WI38 (cell line): Measurements from ENCODE around the gene UBR2.

ENCODE experiments used
- H3K4me3 ChIP-seq: 2 replicates; pipeline ENCODE4 v1.5.1; 2011; ENCODE audit warnings: low read depth, mild to moderate bottlenecking, control low read depth, low read length
- CTCF ChIP-seq: IDR thresholded peaks from 2 replicates; pipeline ENCODE4 v1.5.1; 2012; ENCODE audit warnings: low read depth, mild to moderate bottlenecking, control low read depth, low read length

The UBR2 gene

GRCh38 chr6:42704251-42704936 lies 140.6 kb downstream of the UBR2 start:
- TF ChIP-seq CTCF: no peak
- H3K4me3 ChIP-seq: no peak overlapping the region

GRCh38 chr6:42704937-42705374 lies 141.1 kb downstream of the UBR2 start:
- no peak for TF ChIP-seq CTCF
- no peak overlapping the region for H3K4me3 ChIP-seq

GRCh38 chr6:42707595-42707994 lies 143.8 kb downstream of the UBR2 start:
- H3K4me3 ChIP-seq: no peak overlapping the region
- no peak for TF ChIP-seq CTCF

DNA sequence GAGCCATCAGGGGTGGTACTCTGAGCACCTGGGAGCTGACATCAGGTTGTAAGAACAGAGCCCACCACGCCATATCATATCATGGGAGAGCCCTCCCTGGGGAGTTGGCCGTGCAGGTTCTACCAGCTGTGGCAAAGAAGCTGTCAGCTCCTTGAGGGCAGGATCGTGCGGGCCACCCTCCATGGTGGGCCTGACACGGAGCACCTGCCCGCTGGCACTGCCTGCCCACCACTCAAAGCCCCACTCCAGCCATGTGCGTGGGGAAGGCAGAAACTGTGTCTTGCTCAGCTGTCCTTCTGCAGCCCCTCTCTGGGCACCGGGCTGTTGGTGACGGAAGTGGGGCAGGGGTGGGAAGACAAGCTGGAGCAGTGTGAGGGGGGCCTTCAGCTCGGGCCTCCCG lies 144.3 kb downstream of the UBR2 start:
- TF ChIP-seq CTCF: no peak
- no peak overlapping the region for H3K4me3 ChIP-seq

GRCh38 chr6:42709871-42710270 lies 146.0 kb downstream of the UBR2 start:
- no peak overlapping the region for H3K4me3 ChIP-seq
- no peak for TF ChIP-seq CTCF

DNA sequence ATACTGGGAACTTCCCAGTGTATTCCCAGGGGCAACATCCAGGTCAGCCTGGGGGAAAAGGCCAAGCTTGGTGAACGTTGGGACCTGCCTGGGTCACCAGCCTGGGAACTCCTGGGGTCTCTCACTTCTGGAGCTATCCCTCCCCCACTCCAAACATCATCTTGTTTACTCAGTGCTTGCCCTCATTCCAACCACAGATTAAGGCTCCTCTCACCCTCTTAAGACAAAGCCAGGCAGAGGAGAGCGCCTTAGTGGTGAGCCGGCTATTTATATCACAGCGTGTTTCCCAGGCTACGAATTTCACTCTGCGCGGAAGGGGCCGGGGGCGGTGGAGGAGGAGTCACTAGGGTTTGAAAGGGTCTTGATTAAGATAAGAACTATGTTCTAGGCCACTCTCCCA lies 146.5 kb downstream of the UBR2 start:
- no peak for TF ChIP-seq CTCF
- no peak overlapping the region for H3K4me3 ChIP-seq

- H3K4me3 ChIP-seq: no peak overlapping the region
- no peak for TF ChIP-seq CTCF
Measured at GRCh38 chr6:42711930-42712329, 148.1 kb downstream of the UBR2 start.
